Smooth muscle cell (in vitro differentiated cells): ENCODE measurements around the gene CTCFL. TPM values are rescaled to one million over a fixed set of nuclear protein-coding genes. Genes with fewer than 3 reads are reported as not detected.

ENCODE experiments used
- DNase-seq: peaks from one replicate; lab custom pipeline; 2025; ENCODE audit not compliant: unreplicated experiment; lab: John Stamatoyannopoulos, UW
- H2AFZ ChIP-seq: fragments of 200-600 bp; sonication (generic); 2 replicates; pipeline ENCODE4 v1.6.0; 2016; ENCODE audit warnings: antibody characterized with exemption, low read depth, mild to moderate bottlenecking
- H3F3A ChIP-seq: fragments of 200-600 bp; sonication (generic); 2 replicates; pipeline ENCODE4 v1.6.0; 2017; ENCODE audit warnings: antibody characterized with exemption, low read depth
- H3K27ac ChIP-seq: fragments of 200-600 bp; sonication (generic); 2 replicates; pipeline ENCODE4 v1.5.1; 2016; ENCODE audit warnings: low read depth, mild to moderate bottlenecking
- H3K27me3 ChIP-seq: fragments of 200-600 bp; sonication (generic); 2 replicates; pipeline ENCODE4 v1.6.1; 2016; ENCODE audit warnings: low read depth, mild to moderate bottlenecking
- H3K36me3 ChIP-seq: fragments of 200-600 bp; sonication (generic); 2 replicates; pipeline ENCODE4 v1.5.1; 2016; ENCODE audit warnings: low read depth
- H3K4me1 ChIP-seq: fragments of 200-600 bp; sonication (generic); 2 replicates; pipeline ENCODE4 v1.5.1; 2016; ENCODE audit warnings: low read depth
- H3K4me2 ChIP-seq: fragments of 200-600 bp; sonication (generic); 2 replicates; pipeline ENCODE4 v1.6.0; 2016; ENCODE audit warnings: mild to moderate bottlenecking
- H3K4me3 ChIP-seq: fragments of 200-600 bp; sonication (generic); 2 replicates; pipeline ENCODE4 v1.5.1; 2016; ENCODE audit warnings: mild to moderate bottlenecking
- H3K79me2 ChIP-seq: fragments of 200-600 bp; sonication (generic); 2 replicates; pipeline ENCODE4 v1.6.0; 2016; ENCODE audit warnings: low read depth, mild to moderate bottlenecking
- H3K9ac ChIP-seq: fragments of 200-600 bp; sonication (generic); 2 replicates; pipeline ENCODE4 v1.6.0; 2016; ENCODE audit warnings: low read depth
- H3K9me3 ChIP-seq: fragments of 200-600 bp; sonication (generic); replicated peaks from 2 replicates; pipeline ENCODE4 v1.5.1; 2016; ENCODE audit warnings: low read depth
- H4K20me1 ChIP-seq: fragments of 200-600 bp; sonication (generic); 2 replicates; pipeline ENCODE4 v1.6.0; 2016; ENCODE audit warnings: low read depth
- CTCF ChIP-seq: fragments of 200-600 bp; sonication (generic); IDR thresholded peaks from 2 replicates; pipeline ENCODE4 v1.5.1; 2017; ENCODE audit warnings: borderline replicate concordance, mild to moderate bottlenecking, antibody characterized with exemption; ENCODE audit not compliant: insufficient read depth, poor library complexity, severe bottlenecking
- WGBS: methylation state at CpG from one replicate; pipeline ENCODE4 v1.1.7; 2016; ENCODE audit warnings: low lambda C conversion rate; 5-methylcytosine and 5-hydroxymethylcytosine counted together
- polyA plus RNA-seq: library from polyadenylated mRNA; unstranded; fragments of >200 nt; fragmentation: Nextera tagmentation; extraction: Ambion mirVana; gene quantifications from 2 replicates; pipeline ENCODE4 v1.2.1, GENCODE V29; 2016
- total RNA-seq: library from RNA; depleted of rRNA; stranded (reverse); fragments of >200 nt; gene quantifications from 2 replicates; pipeline ENCODE4 v1.2.3, GENCODE V29; 2014

The CTCFL gene
- total and polyA plus RNA-seq, 2 experiments from 2014 or later: not detected

- H3K36me3 ChIP-seq: no peaks in the 10 kb centered on the region
- no peak for DNase-seq
- no peaks in the 10 kb centered on the region for H4K20me1 ChIP-seq
- H3K9ac ChIP-seq: no peak overlapping the region
- no peak overlapping the region for H3K4me2 ChIP-seq
- TF ChIP-seq CTCF: no peak
- H3K9me3 ChIP-seq: no peaks in the 10 kb centered on the region
- no peak overlapping the region for H3K27ac ChIP-seq
- H3K4me1 ChIP-seq: no peaks in the 10 kb centered on the region
- H3K27me3 ChIP-seq: no peaks in the 10 kb centered on the region
- H3F3A ChIP-seq: no peaks in the 10 kb centered on the region
- 98% methylated on average over 7 of the region's 7 CpGs for WGBS
- no peak overlapping the region for H3K4me3 ChIP-seq
- no peak overlapping the region for H2AFZ ChIP-seq
- H3K79me2 ChIP-seq: no peaks in the 10 kb centered on the region
These were observed 63.2 kb downstream of the CTCFL start for GRCh38 chr20:57461726-57462125.

- Histone ChIP-seq H3K9ac (no peak overlapping the region), H3K4me3 (no peak overlapping the region), H3K36me3 (no peaks in the 10 kb centered on the region)
These were observed 64.0 kb downstream of the CTCFL start for GRCh38 chr20:57460781-57461465.

GRCh38 chr20:57459897-57460296 is 65.0 kb downstream of the CTCFL start:
- Histone ChIP-seq H3K9me3 (no peaks in the 10 kb centered on the region), H3K4me2 (no peak overlapping the region), H3K4me3 (no peak overlapping the region), H3K9ac (no peak overlapping the region), H3F3A (no peaks in the 10 kb centered on the region), H3K27ac (no peak overlapping the region), H4K20me1 (no peaks in the 10 kb centered on the region), H2AFZ (no peak overlapping the region), H3K4me1 (no peaks in the 10 kb centered on the region), H3K36me3 (no peaks in the 10 kb centered on the region), H3K79me2 (no peaks in the 10 kb centered on the region), H3K27me3 (no peaks in the 10 kb centered on the region)
- no peak for TF ChIP-seq CTCF
- no peak for DNase-seq
- WGBS: 86% methylated on average over 5 of the region's 5 CpGs

More at GRCh38 chr20:57460781-57461465, 64.0 kb downstream of the CTCFL start:
- Histone ChIP-seq H3K9me3 (no peaks in the 10 kb centered on the region), H2AFZ (no peak overlapping the region), H3K27me3 (no peaks in the 10 kb centered on the region), H3K4me1 (no peaks in the 10 kb centered on the region), H4K20me1 (no peaks in the 10 kb centered on the region), H3K79me2 (no peaks in the 10 kb centered on the region), H3K4me2 (no peak overlapping the region), H3F3A (no peaks in the 10 kb centered on the region), H3K27ac (no peak overlapping the region)
- TF ChIP-seq CTCF: no peak
- 92% methylated on average over 15 of the region's 15 CpGs for WGBS
- no peak for DNase-seq

- DNase-seq: no peak
- Histone ChIP-seq H3K9me3 (no peaks in the 10 kb centered on the region), H2AFZ (no peak overlapping the region), H3K79me2 (no peaks in the 10 kb centered on the region), H3K36me3 (no peaks in the 10 kb centered on the region), H3F3A (no peaks in the 10 kb centered on the region), H4K20me1 (no peaks in the 10 kb centered on the region), H3K27ac (no peak overlapping the region), H3K9ac (no peak overlapping the region), H3K4me2 (no peak overlapping the region), H3K4me1 (no peaks in the 10 kb centered on the region), H3K4me3 (no peak overlapping the region), H3K27me3 (no peaks in the 10 kb centered on the region)
- WGBS: 90% methylated on average over 5 of the region's 5 CpGs
- TF ChIP-seq CTCF: no peak
These were observed 65.7 kb downstream of the CTCFL start for GRCh38 chr20:57459278-57459677.
